Bone marrow (tissue), 2 donors: ENCODE results near the gene MTX2.
"Not testable (repeated sequence)": the region's sequence is repeated elsewhere in the genome, so short reads cannot be mapped to it uniquely, and the experiment has no call there.

Experiments used
- DNase-seq, 2 donors: peaks; one replicate each; lab custom pipeline; 2025; lab: John Stamatoyannopoulos, UW

The MTX2 gene

GRCh38 chr2:176291335-176291734 lies 22.1 kb downstream of the MTX2 start:
- no peak for DNase-seq

GRCh38 chr2:176291809-176292283 lies 22.6 kb downstream of the MTX2 start:
- DNase-seq: no peak

- DNase-seq: no peak
Measured at GRCh38 chr2:176292608-176293007, 23.4 kb downstream of the MTX2 start.

- DNase-seq: no peak
Measured at GRCh38 chr2:176293334-176293733, 24.1 kb downstream of the MTX2 start.

- no peak for DNase-seq
Measured at GRCh38 chr2:176297067-176297466, 27.8 kb downstream of the MTX2 start.

- DNase-seq: no peak
Measured at GRCh38 chr2:176297737-176298136, 28.5 kb downstream of the MTX2 start.

GRCh38 chr2:176306020-176306419 lies 36.8 kb downstream of the MTX2 start:
- not testable (repeated sequence) for DNase-seq

- no peak for DNase-seq
Measured at GRCh38 chr2:176317199-176317598, 48.0 kb downstream of the MTX2 start.

GRCh38 chr2:176317623-176318065 lies 48.4 kb downstream of the MTX2 start:
- DNase-seq: no peak

GRCh38 chr2:176321916-176322315 lies 52.7 kb downstream of the MTX2 start:
- no peak for DNase-seq

- no peak for DNase-seq
Measured at GRCh38 chr2:176324862-176325261, 55.6 kb downstream of the MTX2 start.

- no peak for DNase-seq
Measured at GRCh38 chr2:176325732-176326131, 56.5 kb downstream of the MTX2 start.

GRCh38 chr2:176328149-176328548 lies 58.9 kb downstream of the MTX2 start:
- no peak for DNase-seq

- no peak for DNase-seq
Measured at GRCh38 chr2:176330612-176331011, 61.4 kb downstream of the MTX2 start.

GRCh38 chr2:176331646-176332045 lies 62.4 kb downstream of the MTX2 start:
- DNase-seq: no peak

- no peak for DNase-seq
Measured at GRCh38 chr2:176334729-176335128, 65.5 kb downstream of the MTX2 start.

GRCh38 chr2:176338395-176338794 lies 69.2 kb downstream of the MTX2 start:
- DNase-seq: no peak

GRCh38 chr2:176339208-176339607 lies 70.0 kb downstream of the MTX2 start:
- DNase-seq: no peak

GRCh38 chr2:176356251-176356650 lies 87.0 kb downstream of the MTX2 start:
- no peak for DNase-seq

GRCh38 chr2:176364273-176364977 lies 95.2 kb downstream of the MTX2 start:
- no peak for DNase-seq

GRCh38 chr2:176368349-176368748 lies 99.1 kb downstream of the MTX2 start:
- no peak for DNase-seq

GRCh38 chr2:176370467-176371171 lies 101.4 kb downstream of the MTX2 start:
- DNase-seq: no peak

- not testable (repeated sequence) for DNase-seq
Measured at GRCh38 chr2:176373155-176373554, 103.9 kb downstream of the MTX2 start.
